IMR-90 (cell line): ENCODE data around the gene C2orf80. TPM values are rescaled to one million over a fixed set of nuclear protein-coding genes. Genes with fewer than 3 reads are reported as not detected.

Experiments used
- ATAC-seq: fragments of 200-7000 bp; cut with Tn5 transposase; 2 replicates; pipeline ENCODE4 v1.9.1; 2020; ENCODE audit warnings: low read depth, mild to moderate bottlenecking, moderate library complexity
- BruUV-seq: library from RNA; stranded (reverse); fragments of 400-500 nt; replicated peaks from 2 replicates; lab custom pipeline; 2021; lab: Mats Ljungman, UMichigan
- CTCF ChIA-PET: fragments of 300-600 bp; formaldehyde crosslinking; extraction: SDS; loops from one replicate; lab custom pipeline; 2021; ENCODE audit warnings: antibody characterized with exemption; lab: Yijun Ruan, JAX
- POLR2A ChIA-PET: fragments of 300-600 bp; sonication (Branson Sonifier 250); formaldehyde crosslinking; loops from one replicate; lab custom pipeline; 2022; ENCODE audit warnings: antibody characterized with exemption; ENCODE audit not compliant: unreplicated experiment; lab: Charles Lee
- DNase-seq: peaks from one replicate; pipeline ENCODE4 v3.0.0; 2013
- H2AFZ ChIP-seq: replicated peaks from 2 replicates; pipeline ENCODE3; 2013; ENCODE audit warnings: low read length, mild to moderate bottlenecking; ENCODE audit not compliant: poor library complexity
- H2AK5ac ChIP-seq: 2 replicates; pipeline ENCODE4 v1.6.1; 2013; ENCODE audit warnings: low read depth, low read length, inconsistent platforms
- H2AK9ac ChIP-seq: replicated peaks from 2 replicates; pipeline ENCODE3; 2013; ENCODE audit warnings: mild to moderate bottlenecking, low read depth, low read length, moderate library complexity; ENCODE audit not compliant: poor library complexity
- H2BK120ac ChIP-seq: 2 replicates; pipeline ENCODE4 v1.6.1; 2013; ENCODE audit warnings: low read depth, low read length, inconsistent platforms
- H2BK15ac ChIP-seq: 3 replicates; pipeline ENCODE4 v1.6.1; 2013; ENCODE audit warnings: low read depth, low read length, inconsistent platforms
- H2BK20ac ChIP-seq: 2 replicates; pipeline ENCODE4 v1.6.1; 2013; ENCODE audit warnings: low read depth, mild to moderate bottlenecking, inconsistent platforms, low read length, moderate library complexity
- H2BK5ac ChIP-seq: 2 replicates; pipeline ENCODE4 v1.6.1; 2013; ENCODE audit warnings: mild to moderate bottlenecking, low read depth, low read length, inconsistent platforms; ENCODE audit not compliant: poor library complexity, severe bottlenecking
- H3K14ac ChIP-seq: replicated peaks from 2 replicates; pipeline ENCODE4 v1.6.1; 2013; ENCODE audit warnings: low read depth, low read length, inconsistent platforms
- H3K18ac ChIP-seq: 2 replicates; pipeline ENCODE4 v1.6.1; 2013; ENCODE audit warnings: low read depth, low read length, control low read depth
- H3K23ac ChIP-seq: 2 replicates; pipeline ENCODE4 v1.6.1; 2013; ENCODE audit warnings: low read depth, low read length, inconsistent platforms
- H3K27ac ChIP-seq: 2 replicates; pipeline ENCODE4 v1.5.1; 2013; ENCODE audit warnings: mild to moderate bottlenecking, control low read depth, low read length; ENCODE audit not compliant: insufficient read depth
- H3K27me3 ChIP-seq: 2 replicates; pipeline ENCODE4 v1.6.1; 2013; ENCODE audit warnings: low read length; ENCODE audit not compliant: control insufficient read depth, insufficient read depth
- H3K36me3 ChIP-seq: 2 replicates; pipeline ENCODE4 v1.6.1; 2013; ENCODE audit warnings: low read length, mixed read lengths; ENCODE audit not compliant: control insufficient read depth, insufficient read depth
- H3K4ac ChIP-seq: 2 replicates; pipeline ENCODE4 v1.6.1; 2013; ENCODE audit warnings: low read depth, low read length, inconsistent platforms
- H3K4me1 ChIP-seq: 2 replicates; pipeline ENCODE4 v1.6.1; 2013; ENCODE audit warnings: low read length, mixed read lengths; ENCODE audit not compliant: control insufficient read depth, insufficient read depth
- H3K4me2 ChIP-seq: 2 replicates; pipeline ENCODE4 v1.6.1; 2013; ENCODE audit warnings: low read depth, mild to moderate bottlenecking, control low read depth, low read length, moderate library complexity
- H3K4me3 ChIP-seq: 2 replicates; pipeline ENCODE4 v1.5.1; 2013; ENCODE audit warnings: low read depth, mild to moderate bottlenecking, control low read depth, low read length, moderate library complexity; ENCODE audit not compliant: insufficient read depth
- H3K56ac ChIP-seq: 2 replicates; pipeline ENCODE4 v1.6.1; 2013; ENCODE audit warnings: low read length, inconsistent platforms; ENCODE audit not compliant: insufficient read depth; ENCODE audit errors: extremely low read depth
- H3K79me1 ChIP-seq, 2 experiments: 2 replicates each; pipeline ENCODE4 v1.6.1; 2013; ENCODE audit warnings: low read length in 2 of 2, inconsistent platforms in 1 of 2, low read depth in 1 of 2
- H3K9ac ChIP-seq: 2 replicates; pipeline ENCODE4 v1.6.1; 2013; ENCODE audit warnings: low read depth, low read length, control low read depth
- H3K9me1 ChIP-seq: 2 replicates; pipeline ENCODE4 v1.6.1; 2013; ENCODE audit warnings: low read length, inconsistent platforms; ENCODE audit not compliant: insufficient read depth
- H3K9me3 ChIP-seq: 2 replicates; pipeline ENCODE4 v1.6.1; 2013; ENCODE audit warnings: low read length; ENCODE audit not compliant: control insufficient read depth, insufficient read depth
- H4K20me1 ChIP-seq: 2 replicates; pipeline ENCODE4 v1.6.1; 2013; ENCODE audit warnings: low read length, inconsistent platforms; ENCODE audit not compliant: insufficient read depth
- H4K5ac ChIP-seq: 2 replicates; pipeline ENCODE4 v1.6.1; 2013; ENCODE audit warnings: mild to moderate bottlenecking, low read depth, low read length, control low read depth
- H4K8ac ChIP-seq, 2 experiments: 2 replicates each; pipeline ENCODE4 v1.6.1; 2013; ENCODE audit warnings: low read depth in 2 of 2, low read length in 2 of 2, control low read depth in 1 of 2, inconsistent platforms in 1 of 2
- H4K91ac ChIP-seq: 2 replicates; pipeline ENCODE4 v1.6.1; 2013; ENCODE audit warnings: low read depth, low read length, inconsistent platforms; ENCODE audit not compliant: insufficient read depth
- CHD1 ChIP-seq: IDR thresholded peaks from 2 replicates; pipeline ENCODE4 v1.6.1; 2012; ENCODE audit warnings: low read depth, low read length, improper control_type of control experiment
- RFX5 ChIP-seq: IDR thresholded peaks from 2 replicates; pipeline ENCODE4 v1.8.0; 2012; ENCODE audit warnings: low read depth, mild to moderate bottlenecking, low read length, moderate library complexity
- WGBS, 2 experiments: methylation state at CpG; one replicate each; pipeline versions ENCODE4 v1.1.5 to v1.1.7; 2013; ENCODE audit warnings: missing lambda C conversion rate in 2 of 2; ENCODE audit not compliant: insufficient read length in 1 of 2; ENCODE audit errors: extremely low coverage in 2 of 2; 5-methylcytosine and 5-hydroxymethylcytosine counted together
- dilution Hi-C: fragments of 300-500 bp; cut with HindIII; formaldehyde crosslinking; loops from one replicate; pipeline ENCODE4 v1.14.3; 2018; ENCODE audit warnings: low sequenced_read_pairs; ENCODE audit not compliant: unreplicated experiment
- in situ Hi-C: fragments of 300-500 bp; cut with MboI; formaldehyde crosslinking; loops from 3 replicates; pipeline ENCODE4 v1.14.3; 2019; ENCODE audit warnings: low sequenced_read_pairs, inconsistent platforms, mixed read lengths
- intact Hi-C: fragments of 100-400 bp; cut with micrococcal nuclease; formaldehyde crosslinking; loops from 2 replicates; pipeline ENCODE4 v1.10.0; 2022
- polyA plus RNA-seq, 3 experiments: library from polyadenylated mRNA; depleted of rRNA; stranded (reverse); fragments of >200 nt; gene quantifications; 2 replicates each; pipeline ENCODE4 v1.2.3, GENCODE V29; 2012; ENCODE audit warnings: low replicate concordance in 1 of 3
- total RNA-seq: library from RNA; depleted of rRNA; stranded (reverse); fragments of >200 nt; gene quantifications from 2 replicates; pipeline ENCODE4 v1.2.3, GENCODE V29; 2012

Gene C2orf80
- total and polyA plus RNA-seq, 2 of the 4 experiments (the other 2 are of a cell fraction): not detected

DNA sequence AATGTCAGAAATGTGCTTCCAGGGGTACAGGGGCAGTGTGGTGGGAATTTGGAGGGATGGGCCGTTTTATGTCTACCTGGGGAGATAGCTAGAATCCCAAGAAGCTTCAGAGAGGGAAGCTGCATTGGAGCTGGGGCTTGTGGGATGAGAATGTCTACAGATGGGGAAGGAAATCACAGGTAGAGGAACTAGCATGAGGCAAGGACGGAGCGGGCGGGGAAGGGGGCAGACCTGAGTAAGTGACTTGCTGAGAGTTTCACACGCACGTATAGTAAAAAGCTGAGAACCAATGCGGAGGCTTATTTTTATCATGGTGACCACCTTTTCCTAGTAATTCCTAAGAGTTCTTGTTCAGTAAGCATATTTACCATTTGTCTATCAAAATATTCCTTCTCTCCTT lies 6.3 kb downstream of the C2orf80 start:
- POLR2A ChIA-PET: no interaction called here
- Histone ChIP-seq H3K14ac (no peak overlapping the region), H3K9me3 (no peaks in the 10 kb centered on the region), H4K91ac (no peak overlapping the region), H3K9me1 (no peaks in the 10 kb centered on the region), H3K4me3 (no peak overlapping the region), H2AFZ (no peak overlapping the region), H2BK20ac (no peak overlapping the region), H2AK9ac (no peak overlapping the region), H4K8ac (no peak overlapping the region), H3K4me1 (no peaks in the 10 kb centered on the region), H4K5ac (no peak overlapping the region), H3K4ac (no peak overlapping the region), H3K18ac (no peak overlapping the region), H3K56ac (no peak overlapping the region), H2BK15ac (no peak overlapping the region), H3K27me3 (peaks cover 18% of the 10 kb centered on the region), H3K4me2 (no peak overlapping the region), H3K79me1 (no peaks in the 10 kb centered on the region), H3K9ac (no peak overlapping the region), H2AK5ac (no peak overlapping the region), H2BK120ac (no peak overlapping the region), H3K23ac (no peak overlapping the region), H3K27ac (no peak overlapping the region), H2BK5ac (no peak overlapping the region), H4K20me1 (no peaks in the 10 kb centered on the region), H3K36me3 (no peaks in the 10 kb centered on the region)
- dilution Hi-C loops: no loop called here
- TF ChIP-seq RFX5 (no peak), CHD1 (no peak)
- in situ Hi-C loops: no loop called here
- no peak for ATAC-seq
- DNase-seq: no peak
- intact Hi-C loops: no loop called here
- 15% methylated on average over 4 of the region's 7 CpGs; no CpG with 5 or more reads in 1 of the 2 experiments for WGBS, 2 experiments
- CTCF ChIA-PET: no interaction called here
- no TSS peak for BruUV-seq
